ENCODE results near the gene CTRB1.
"Not testable (repeated sequence)": the region's sequence is repeated elsewhere in the genome, so short reads cannot be mapped to it uniquely, and the experiment has no call there.

Gene CTRB1

DNA sequence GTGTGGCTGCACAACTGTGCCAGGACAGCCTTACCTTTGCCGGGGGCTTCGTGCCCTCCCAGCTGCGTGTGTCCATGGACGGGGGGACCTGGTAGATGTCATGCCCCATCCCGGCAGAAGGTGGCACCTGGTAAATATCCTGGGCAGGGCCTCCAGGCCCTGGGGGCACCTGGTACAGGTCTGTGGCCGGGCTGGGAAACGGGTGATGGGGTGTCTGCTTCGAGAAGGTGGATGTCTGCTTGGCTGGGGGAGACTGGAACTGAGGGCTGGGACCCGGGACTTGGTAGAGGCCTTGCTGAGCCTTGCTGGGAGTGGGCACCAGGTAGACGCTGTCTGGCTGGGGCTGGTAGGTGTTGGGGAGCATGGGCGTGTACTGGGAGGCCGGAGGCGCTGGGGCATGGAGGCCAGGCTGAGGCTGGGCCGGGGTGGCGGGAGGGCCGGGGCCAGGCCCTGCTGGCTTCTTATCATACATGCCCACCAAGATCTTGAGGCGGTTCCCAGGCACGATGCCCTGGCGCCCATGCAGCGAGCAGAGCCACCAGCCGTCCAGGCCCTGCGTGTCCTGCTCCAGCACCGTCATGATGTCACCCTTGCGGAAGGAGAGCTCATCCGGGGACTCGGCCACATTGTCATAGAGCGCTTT, 23.8 kb downstream of the CTRB1 start:
- DNase-seq = not testable (repeated sequence)

DNA sequence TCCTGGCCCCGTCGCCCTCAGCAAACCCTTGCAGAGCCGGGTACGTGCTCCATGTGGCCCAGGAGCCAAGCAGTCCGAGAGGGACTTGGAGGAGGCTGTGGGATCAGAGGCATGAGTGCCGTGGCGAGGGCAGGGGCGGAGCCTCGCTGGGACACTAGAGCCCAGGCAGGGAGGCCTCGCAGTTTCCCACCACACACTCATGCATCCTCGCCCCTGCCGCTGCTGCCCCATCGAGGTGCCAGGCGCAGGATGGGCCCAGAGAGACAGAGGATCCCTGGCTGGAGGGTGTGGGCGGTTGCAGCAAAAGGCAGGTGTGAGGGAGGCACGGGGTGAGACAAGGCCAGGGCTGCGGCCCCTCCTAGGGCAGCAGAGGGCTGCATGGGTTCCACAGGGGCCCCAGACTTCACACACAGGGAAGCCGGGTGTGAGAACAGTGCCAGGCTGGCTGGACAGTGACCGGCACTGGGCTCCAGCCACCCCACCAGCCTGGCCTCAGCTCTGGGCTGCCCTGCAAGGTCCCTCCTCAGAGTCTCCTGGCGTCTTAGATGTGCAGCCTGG, 25.0 kb downstream of the CTRB1 start:
- DNase-seq = no peak

DNA sequence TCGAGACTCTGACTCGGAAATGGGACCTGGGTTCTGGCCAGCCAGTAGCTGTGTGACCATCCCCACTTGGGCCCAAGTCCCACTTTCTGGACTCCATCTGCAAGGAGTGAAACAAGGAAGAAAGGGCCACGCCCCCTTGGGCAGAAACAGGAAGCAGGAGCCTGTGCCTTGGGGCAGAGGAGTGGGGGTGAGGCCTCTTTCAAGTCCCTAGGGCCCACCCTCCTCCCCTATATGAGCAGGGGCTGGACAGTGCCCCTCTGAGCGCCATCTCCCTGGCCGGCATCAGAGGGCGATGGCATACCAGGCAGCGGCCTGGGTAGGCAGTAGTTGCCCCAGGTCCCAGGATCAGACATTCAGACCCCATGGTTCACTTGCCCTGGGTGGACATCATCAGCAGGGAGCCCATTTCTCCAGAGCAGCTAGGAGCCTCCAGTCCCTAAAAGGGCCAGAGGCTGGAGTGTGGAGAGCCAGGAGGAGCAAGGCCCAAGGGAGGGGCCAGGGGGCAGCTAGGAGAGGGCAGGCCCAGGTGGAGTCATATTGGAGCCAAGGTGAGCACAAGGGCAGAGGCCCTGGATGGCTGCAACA, 25.5 kb downstream of the CTRB1 start:
- DNase-seq = peak in 1 of 2 donors; percentile 35

DNA sequence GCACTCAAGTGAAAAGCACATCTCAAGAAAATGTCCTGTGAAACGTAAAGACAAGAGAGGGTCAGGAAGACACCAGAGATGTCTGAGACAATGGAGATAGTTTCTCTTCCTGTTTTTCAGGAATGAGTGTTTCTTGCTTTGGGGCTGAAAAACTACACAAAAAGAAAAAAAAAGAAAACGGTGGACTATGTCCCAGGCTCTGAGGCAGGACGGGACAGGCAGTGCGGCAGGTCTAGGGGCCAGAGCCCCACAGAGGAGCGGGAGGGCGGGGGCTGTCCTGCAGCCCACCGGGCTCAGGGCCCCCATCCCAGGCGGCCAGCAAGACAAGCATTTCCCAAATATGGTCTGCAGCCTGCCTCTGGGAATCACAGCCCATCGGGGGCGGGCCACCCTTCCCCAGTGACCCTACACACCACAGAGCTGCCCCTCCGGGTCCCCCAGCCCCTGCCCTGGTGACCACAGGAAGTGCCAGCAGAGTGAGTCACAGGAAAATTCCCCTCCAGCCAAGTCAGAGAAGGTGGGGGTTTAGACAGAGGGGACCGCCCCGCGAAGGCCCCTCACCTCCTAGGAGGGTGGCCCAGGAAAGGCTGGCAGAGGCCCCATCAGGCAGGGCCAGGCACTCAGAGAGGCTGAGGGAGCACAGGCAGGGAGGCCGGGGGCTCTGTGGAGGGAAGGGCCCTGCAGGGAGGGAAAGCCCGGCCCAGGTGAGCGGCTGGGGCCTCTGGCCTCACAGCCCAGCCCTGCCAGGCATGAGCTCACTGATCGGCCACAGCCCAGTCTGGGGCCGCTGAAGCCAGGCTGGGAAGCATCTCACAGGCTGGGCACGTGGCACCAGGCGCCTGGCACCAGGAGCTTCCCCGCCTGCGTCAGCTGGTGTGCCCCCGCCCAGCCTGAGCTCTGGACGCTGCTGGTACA, 26.3 kb downstream of the CTRB1 start:
- DNase-seq = peak; percentile 93 to 98

DNA sequence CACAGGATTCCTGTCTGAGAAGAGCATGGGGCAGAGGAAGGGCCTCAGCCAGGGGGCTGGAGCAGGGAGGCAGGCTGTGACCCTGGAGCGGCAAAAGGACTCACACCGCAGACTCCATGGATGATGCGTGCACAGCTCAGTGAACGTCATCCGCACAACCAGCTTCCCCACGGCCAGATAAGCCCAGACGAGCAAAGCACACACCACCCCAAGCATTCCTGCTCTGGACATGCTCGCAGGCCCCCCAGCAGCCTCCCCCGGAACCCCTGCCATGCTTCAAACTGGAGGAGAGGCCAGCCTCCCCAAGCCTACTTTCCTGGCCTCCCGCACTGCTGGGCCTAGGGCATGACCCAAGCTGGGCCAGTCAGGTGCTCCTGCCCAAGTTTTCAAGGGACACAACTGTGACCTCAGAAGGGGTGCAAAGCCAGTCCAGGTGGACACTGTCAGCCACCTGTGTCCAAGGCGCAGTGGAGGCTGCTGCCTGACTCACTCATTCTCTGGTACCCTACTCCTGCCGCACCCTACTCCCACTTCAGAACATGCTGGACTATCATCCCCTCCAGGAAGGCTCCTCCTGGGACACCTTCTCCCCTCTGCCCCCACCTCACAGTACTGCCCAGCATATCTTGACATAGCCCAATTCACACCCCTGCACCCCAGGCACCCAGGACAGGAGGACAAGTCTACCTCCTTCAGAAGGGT, 27.9 kb downstream of the CTRB1 start:
- no peak for DNase-seq

DNA sequence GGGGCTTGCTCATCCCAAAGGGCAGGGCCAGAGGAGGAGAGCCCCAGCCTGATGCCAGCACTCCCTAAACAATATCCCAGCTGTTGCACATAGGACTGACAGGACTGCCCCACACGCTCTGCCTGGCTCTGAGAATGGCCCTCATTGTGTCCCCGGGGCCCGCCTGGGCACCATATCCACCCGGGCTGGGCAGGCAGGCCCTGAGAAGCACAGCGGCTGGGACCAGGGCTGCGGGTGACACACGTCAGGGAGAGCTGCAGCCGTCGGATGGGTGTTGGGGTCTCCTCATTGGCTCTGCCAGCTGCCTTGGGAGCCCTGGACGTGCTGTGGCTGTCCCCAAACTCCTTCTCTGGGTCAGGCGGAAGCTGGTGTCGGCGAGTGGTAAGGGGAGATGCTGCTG, 28.5 kb downstream of the CTRB1 start:
- peak; percentile 84 to 91 for DNase-seq

DNA sequence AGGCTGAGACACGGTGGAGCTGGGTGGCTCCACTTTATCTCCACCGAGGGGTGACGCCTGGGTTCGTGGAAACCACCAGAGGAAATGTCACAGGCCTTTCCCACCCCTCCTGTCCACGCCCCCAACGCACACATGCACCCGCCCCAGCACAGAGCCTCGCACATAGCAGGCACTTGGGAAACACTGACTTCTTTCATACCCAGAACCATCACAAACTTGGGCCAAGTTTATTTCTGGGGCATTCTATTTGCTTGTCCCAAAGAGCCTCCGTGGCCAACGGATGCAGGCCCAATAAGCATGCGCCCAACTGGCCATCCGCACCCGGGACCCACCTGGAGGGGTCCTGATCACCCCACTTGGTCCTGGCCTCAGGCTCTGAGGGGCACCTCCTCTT, 29.4 kb downstream of the CTRB1 start:
- peak; percentile 79 to 85 for DNase-seq

DNA sequence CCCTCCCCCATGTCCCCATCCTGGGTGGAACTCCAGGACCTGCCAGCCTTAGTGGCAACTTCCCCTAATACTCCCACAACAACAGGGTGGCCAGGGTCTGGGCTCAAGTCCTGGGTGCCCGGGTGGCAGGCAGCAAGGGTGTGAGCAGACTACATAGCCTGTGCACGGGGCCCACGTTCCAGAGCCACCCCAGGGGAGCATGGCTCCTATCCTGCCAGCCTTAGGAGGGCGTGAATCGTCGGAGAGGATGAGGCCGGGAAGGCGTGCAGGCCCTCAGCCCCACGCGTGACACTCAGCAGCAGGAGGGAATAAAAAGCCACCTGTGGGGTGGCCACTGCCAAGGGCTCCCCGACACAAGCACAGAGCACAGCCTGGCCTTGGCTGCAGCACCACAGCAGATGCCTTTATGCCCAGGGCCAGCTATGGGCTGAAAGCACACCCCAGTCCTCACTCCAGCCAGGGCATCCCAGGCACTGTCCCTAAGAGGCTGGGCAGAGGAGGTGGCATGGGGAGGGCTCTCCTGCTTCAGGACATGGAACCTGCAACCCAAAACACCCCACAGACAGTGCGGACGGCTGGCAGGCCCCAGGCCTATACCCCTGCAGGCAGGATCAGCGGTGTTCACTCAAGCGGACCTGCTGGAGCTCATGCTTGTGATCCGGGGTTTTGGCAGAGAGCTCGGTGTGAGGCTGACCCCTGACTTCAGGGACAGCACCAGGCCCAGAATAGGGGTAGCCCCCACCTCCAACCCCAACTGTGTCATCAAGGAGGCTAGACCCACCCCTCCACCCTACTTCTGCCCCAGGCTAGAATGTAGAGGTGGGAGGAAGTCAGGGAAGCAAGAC, 30.0 kb downstream of the CTRB1 start:
- peak in 1 of 2 donors; percentile 40 for DNase-seq

DNA sequence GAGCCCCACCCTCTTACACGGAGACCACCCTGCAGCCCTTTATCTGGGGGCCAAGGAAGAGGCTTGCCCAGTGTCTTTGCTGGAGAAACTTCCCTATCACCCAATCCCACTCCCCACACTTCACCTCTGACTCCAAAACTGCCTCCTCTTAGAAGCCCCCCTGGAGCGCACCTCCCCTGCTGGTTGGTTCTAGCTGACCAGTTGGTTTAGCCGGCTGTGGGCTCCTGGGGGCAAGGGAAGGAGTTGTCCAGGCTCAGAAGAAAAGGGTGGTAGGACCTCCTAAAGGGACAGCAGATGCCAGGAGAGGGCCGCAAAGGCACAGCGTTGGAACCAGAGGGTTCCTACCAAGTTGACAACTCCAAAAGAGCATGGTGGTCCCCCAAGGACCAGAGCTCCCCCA, 30.7 kb downstream of the CTRB1 start:
- no peak for DNase-seq

DNA sequence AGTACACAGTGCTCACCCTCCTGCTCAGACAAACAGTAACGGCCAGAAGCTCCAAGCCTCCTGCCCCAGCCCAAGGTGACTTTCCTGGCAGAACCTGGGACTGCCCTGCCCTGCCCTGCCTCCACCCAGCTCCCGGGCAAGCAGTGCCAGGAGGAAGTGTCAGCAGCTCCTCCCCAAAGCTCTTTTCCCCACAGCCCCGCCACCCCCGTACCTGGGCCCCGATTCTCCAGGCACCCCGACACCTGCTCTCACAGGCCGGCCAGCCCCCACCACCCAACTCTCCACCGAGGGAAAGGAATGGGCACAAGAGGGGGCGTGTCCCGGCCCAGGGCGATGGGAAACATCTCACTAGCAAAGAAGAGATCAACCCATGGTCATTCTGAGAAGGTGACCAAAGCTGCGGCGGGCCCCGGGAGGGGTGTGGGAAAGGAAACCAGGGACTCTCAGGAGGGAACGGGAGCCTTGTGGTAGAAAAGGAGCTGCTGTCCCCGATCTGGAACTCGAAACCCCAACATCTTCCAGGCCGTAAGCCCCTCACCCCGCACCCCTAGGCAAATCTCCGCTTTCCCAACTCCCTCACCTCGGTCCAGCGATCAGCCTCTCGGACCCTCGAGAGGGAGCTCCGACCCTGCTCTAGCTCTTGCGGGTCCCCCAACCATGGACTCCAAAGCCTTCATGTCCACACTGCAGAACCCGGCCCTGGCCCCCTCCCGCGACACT, 31.5 kb downstream of the CTRB1 start:
- no peak for DNase-seq

DNA sequence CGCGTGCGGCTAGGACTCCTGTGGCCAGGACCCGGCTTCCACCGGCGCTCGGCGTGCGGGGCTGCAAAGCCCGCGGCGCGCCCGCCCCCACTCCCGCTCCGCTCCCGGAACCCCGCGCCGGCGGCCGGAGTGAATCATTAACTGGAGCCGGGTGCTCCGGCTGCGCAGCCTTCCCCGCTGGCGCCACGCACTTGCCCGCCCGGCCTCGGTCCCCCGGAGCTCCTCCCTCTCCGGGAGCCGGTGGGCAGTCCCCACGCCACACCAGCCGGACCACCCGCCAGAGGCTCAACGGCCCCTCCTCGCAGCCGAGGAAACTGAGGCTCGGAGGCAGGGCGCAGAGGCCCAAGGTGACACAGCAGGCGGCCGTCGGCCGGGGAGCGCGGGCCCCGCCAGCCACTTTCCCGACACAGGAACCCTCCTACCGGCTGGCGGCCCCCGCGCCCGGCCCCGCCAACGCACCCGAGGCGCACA, 32.1 kb downstream of the CTRB1 start:
- no peak for DNase-seq

DNA sequence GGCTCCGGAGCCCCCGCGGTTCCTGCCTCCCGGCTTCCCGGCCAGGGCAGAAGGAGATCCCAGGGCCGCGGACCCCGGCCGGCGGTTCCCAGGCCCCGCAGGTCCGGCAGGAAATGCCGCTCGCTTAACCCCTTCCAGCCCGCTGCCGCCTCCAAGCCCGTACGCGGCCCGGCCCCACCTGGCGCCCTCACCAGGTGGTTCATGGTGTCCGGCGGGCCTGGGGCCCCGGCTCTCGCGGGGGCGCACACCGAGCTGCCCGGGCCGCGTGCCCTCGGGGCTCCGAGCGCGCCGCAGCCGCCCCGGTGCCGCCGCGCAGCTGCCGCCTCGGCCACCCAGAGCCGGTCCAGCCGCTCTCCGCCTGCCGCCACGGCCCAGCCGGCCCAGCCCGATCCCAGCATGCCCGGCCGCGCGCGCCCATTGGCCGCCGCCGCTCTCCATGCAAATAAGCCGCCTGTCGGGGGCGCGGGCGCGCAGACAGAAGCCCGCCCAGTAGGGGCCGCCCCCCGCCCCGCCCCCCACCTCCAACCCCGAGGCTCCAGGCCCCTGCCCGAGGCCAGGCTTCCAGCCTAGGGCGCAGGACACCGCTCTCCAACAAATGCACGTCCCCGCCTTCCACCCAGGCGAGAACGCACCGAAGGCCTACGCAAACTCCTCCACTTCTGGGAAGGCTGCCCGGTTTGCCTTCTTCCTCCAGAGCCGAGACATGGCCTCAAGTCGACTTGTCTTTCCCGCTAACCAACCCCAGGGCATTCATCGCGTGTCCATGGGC, 32.7 kb downstream of the CTRB1 start, which contains the start of gene BCAR1:
BCAR1 (minus strand) TSS at position 345 of the 769 bp plus-strand sequence; CDS start at position 203, 142 bp downstream.
- DNase-seq = peak; percentile 78 to 87

DNA sequence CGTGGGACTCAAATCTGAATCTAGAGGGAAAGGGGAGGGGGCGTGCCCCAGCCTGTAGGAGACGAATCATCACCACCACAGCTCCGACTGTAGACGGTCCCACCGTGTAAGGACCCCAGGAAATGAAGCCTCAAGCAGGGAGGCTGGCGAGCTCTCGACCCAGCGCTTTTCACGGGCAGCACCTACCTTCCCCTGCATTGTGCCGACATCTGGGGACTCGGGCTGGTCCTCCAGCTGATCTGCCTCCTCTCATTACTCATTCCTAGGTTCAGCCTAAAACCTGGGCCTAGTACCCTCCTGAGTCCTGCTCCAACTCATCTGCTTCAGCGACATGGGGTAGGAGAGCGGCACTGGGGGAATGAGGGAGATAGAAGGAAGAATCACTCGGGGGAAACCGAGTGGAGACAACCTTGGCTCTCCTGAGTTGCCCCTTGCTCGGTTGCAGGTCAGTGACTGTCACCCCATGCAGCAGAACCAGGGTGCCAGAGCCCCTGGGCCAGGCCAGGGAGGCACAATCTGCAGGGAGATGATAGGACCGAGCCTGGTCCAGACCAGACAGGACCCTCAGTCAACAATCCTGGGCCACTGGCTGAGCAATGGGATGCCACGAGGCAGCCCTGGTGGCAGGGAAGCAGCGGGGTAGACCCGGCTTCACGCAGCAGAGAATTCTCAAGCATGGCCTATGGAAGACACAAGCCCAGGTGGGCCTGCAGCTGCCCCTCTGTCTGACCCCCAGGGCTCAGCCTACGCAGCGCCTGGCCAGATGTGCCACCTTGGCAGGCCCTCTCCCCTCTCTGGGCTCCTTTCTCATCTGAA, 33.5 kb downstream of the CTRB1 start:
- DNase-seq = no peak

DNA sequence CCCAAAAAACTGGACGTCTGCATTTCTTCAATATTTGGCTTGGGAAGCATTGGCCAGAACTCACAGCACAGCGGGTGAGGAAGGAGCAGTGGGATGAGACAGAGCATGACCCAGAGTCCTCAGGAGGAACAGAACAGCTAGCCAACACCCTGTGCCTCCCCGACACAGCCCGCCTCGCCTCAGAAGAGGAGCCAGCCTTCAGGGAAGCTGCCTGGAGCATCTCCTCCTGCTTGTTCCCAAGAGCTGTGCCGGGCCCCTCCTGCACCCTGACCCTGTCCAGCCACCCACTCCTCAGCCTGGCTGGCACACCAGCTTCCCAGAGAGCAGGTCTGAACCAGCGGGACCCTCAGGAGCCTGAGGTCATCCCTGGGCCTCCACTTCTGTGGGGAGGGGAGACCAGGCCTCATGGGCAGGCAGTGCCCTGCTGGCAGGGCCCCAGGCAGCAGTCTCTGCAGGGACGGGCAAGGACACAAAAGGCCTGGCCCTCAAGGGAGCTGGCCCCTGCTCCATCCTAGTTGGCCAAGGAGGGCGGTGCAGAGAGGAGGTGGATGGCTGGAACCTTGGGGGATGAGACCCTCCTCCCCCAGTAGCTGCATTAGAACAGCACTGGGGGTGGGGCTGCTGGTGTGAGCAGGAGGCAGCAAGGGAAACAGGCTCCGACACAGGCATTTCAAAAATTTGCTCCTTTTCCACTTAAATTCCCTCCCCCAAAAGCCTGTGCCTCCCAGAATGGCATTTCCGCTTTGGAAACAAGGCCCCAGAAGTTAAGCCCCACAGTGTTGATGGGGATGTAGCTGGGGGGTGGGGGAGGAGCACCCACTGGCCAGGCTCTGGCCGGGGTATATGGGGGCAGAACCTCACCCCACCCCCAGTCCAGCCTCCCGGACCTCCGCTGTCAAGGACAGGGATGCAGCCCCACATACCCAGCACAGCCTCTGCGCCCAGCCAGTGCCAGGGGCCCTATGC, 34.4 kb downstream of the CTRB1 start:
- no peak for DNase-seq

DNA sequence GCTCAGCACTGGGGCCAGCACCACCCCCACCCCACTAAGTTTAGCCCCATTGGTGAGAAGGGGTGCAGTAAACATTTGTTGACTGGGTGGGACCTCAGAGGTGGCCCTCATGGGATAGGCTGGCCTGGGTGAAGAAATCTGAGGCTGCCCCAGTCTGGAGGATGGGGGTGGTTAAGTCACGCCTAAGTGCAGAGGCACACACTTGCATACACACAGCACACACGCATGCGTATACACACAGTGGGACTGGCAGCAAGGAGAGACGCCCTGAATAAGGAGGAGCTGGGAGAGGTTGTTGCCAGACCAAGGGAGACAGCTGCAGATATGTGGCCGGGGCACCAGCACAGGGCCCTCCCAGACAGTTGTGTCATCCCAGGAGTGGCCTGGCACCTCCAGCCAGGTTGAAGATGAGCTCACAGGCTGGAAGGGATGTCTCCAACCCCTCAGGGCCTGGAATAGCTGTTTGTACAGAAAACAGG, 35.6 kb downstream of the CTRB1 start:
- DNase-seq = no peak

DNA sequence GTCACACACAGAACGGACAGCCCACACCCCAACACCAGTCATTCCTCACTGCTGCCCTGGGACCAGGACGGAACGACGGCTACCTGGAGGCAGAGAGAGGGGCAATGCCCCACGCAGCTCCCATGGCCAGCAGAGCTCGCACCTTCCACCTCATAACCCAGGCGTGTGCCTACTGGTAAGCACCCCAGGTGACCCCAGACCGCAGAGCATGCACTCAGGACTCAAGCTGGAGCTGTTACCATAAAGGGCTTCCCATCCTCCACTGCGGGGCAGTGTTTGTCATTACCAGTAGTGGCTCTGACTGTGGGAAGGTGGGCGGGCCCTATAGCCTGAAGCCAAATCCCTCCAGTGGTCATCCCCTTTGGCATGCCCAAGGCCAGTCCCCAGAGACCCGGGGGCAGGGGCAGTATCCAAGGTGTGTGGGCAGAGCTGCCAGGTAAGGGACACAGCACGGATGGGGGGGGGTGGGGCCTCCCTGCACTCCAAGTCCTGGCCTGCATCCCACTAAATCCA, 37.3 kb downstream of the CTRB1 start:
- no peak for DNase-seq

DNA sequence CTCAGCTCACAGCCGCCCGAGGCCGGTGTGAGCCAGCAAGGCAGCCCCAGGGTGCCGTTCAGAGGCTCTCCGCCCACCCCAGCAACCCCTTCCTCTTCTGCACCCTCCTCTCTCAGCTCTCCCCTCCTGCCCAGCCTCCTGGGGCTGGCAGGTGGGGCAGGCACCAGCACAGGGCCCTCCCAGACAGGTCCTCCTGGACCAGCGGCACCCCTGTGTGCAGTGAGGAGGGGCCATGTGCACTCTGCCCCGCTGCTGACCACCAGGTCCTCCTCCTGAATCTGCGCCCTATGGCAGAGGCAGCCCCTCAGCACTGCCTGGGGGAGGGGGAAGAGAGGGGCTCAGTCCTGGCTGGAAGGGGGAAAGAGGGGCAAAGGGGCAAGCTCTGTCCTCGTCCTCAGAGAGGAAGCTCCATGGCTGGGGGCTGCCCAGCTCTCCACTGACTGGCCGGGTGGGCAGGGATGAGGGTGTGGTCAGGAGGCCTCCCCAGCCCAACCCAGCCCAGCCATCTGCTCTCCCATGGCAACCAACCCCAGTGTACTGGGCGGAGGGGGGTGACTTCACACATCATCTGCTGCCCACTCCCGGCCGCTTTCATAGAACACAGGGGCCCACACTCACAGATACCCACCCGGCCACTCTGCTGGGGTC, 38.0 kb downstream of the CTRB1 start:
- DNase-seq = peak; percentile 47 to 52

All from hippocampal formation (tissue), 2 donors.